Activated T-cell treated with anti-CD3 and anti-CD28 coated beads, Interleukin-2, amount 50 U/mL, for 48 hours (primary cell): Measurements from ENCODE around the gene PHF20.
A peak's percentile ranks its signal among the peaks of the same experiment; 100 is the strongest.
"Not testable (repeated sequence)": the region's sequence is repeated elsewhere in the genome, so short reads cannot be mapped to it uniquely, and the experiment has no call there.

ENCODE experiments used
- DNase-seq, 2 experiments: peaks; one replicate each; pipeline ENCODE4 v3.0.0-alpha.2; 2020

Gene PHF20

DNA sequence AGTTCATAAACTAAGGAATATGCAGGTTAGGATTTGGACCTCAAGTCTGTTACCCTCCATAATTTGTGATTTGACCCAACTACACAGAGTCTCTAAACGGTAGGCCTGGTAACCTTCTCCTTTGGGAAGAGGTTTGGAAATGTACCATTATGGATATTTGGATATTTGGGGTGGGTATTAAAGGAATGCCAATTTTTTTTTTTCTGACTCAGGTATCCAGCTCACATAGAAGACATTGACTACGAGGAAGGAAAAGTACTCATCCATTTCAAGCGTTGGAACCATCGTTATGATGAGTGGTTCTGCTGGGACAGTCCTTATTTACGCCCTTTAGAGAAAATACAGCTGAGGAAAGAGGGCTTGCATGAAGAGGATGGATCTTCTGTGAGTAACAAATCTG is 70.5 kb downstream of the PHF20 start:
- DNase-seq: no peak

DNA sequence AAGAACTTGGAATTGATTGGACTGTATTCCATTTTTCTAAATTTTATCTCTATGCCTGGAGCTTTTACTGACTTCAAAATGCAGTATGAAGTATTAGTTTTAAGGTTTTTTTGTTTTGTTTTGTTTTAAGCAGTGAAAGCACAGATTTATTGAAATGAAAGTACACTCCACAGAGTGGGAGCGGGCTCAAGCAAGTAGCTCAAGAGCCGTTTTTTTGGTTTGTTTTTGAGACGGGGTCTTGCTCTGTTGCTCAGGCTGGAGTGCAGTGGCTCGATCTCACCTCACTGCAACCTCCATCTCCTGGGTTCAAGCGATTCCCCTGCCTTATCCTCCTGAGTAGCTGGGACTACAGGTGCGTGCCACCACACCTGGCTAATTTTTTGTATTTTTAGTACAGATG is 72.1 kb downstream of the PHF20 start:
- DNase-seq: not testable (repeated sequence)

DNA sequence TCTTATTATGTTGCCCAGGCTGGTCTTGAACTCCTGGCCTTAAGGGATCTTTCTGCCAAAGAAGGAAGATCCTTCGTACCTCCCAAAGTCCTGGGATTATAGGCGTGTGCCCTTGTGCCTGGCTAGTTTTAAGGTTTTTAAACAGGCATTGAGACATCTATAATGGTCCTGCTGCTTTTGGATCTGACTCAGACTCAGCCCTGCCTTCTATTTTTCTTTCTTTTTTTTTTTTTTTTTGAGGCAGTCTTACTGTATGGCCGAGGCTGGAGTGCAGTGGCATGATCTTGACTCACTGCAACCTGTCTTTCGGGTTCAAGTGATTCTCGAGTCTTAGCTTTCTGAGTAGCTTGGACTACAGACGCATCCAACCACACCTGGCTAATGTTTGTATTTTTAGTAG is 73.7 kb downstream of the PHF20 start:
- DNase-seq: no peak

DNA sequence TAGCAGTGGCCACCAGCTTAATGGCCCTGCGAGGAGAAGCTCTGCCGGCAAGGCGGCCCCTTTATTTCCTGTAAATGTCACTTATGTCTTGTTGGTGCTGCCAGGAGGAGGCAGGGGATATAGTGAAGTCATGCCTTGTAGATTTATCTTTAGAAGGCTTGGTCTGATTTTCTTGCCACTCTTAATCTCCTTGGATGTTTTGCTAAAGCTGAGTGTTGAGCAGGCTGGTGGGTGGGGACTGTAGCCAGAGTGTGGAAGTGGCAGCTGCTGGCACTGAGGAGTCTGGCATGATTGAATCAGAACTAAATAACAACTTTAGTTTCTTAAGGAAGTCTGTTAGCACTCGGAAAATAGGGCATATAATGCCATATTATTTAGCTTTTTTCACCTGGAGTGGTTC is 77.9 kb downstream of the PHF20 start:
- no peak for DNase-seq

DNA sequence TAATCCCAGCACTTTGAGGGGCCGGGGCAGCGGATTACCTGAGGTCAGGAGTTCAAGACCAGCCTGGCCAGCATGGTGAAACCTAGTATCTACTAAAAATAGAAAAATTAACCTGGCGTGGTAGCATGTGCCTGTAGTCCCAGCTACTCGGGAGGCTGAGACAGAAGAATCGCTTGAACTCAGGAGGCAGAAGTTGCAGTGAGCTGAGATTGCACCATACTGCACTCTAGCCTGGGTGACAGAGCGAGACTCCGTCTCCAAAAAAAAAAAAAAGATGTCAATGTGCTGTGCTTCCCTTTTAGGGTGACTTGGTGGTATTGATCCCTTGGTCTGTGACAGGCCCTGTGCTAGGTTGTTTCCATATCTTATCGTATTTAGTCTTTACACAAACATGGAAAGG is 79.8 kb downstream of the PHF20 start:
- not testable (repeated sequence) for DNase-seq

DNA sequence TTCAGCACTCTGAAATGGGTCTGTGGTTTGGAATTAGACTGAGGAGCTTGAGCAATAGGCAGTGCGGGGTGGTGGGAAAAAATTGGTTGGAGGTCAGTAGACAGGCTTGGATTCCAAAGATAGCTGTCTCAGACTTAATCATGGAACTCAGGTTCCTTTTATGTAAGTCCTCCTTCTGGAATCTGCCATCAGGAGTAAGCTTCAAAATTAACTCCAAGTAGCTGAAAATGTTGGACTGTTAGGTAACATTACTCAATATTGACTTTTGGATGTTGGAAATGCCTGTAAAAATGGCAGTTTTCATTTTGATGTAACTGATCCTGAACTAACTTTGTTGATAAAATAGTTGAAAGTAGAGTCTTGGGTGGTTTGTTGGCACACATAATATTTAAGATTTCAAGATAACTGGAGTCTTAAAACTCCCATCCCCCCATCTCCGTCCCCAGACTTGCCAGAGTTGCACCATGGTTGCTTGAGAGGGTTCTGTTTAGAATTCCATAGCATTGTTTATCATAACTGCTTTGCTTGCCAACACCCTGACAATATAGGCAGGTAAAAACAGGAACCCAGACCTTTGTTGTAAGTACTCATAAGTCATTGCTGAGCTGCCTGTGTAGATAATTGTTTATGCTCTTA is 83.0 kb downstream of the PHF20 start:
- DNase-seq: no peak

DNA sequence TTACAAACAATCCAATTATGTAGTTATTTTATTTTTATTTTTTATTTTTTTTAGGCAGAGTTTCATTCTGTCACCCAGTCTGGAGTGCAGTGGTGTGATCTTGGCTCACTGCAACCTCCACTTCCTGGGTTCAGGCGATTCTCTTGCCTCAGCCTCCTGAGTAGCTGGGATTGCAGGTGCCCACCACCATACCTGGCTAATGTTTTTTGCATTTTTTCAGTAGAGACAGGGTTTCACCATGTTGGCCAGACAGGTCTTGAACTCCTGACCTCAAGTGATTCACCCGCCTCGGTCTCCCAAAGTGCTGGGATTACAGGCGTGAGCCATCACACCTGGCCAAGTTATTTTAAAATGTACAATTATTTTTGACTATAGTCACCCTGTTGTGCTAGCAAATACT is 83.8 kb downstream of the PHF20 start:
- DNase-seq: not testable (repeated sequence)

DNA sequence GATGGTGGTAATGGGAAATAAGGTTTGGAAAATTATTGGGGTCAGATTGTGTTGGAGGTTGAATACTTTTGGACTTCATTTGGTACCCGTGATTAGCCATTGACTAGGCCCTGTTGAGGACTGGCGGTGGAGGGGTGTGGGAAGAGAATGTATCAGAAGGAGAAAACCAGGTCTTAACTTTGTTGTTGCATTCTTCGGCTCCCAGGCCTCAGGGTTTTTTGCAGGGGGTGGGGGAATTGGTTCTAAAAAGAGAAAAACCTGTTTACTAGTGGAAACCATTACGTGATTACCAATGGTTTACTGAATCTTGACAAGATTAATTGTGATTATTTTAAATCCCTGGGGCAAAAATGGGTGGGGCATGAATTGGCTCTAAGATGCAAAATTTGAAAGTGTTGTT is 85.1 kb downstream of the PHF20 start:
- DNase-seq: no peak

DNA sequence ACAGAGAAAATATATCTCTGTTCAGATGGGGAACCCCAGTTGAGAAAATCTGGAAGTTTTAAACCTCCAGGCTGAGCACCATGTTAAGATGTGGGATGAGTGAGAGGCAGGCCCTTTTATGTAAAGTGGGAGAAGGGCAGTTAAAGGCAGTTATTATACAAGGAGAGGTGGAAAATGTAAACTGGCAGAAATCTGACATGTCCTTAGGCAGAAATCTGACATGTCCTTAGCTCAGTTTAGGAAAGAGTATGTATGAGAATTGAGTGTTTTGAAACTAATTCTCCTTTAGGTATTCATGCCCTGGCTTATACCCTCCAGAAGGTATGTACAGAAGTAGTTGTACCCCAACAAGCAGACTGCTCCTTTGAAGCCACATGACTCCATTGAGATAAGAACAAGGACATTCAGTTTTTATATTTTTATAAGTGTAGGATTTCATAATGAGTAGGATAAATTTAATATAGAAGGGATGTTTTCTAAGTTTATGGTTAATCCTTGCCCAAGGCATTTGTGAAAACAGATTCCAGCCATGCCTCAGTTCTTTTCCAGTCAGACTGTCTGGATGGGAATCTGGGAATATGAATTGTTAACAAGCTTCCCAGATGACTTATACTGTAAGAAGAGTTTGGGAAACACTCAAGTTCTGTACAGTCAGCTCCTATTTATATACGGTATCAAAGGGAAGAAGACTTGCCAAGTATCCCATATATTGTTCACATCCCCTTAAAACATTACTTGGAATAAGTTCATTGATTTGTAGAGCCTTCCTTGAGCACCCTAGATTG is 94.8 kb downstream of the PHF20 start:
- no peak for DNase-seq

DNA sequence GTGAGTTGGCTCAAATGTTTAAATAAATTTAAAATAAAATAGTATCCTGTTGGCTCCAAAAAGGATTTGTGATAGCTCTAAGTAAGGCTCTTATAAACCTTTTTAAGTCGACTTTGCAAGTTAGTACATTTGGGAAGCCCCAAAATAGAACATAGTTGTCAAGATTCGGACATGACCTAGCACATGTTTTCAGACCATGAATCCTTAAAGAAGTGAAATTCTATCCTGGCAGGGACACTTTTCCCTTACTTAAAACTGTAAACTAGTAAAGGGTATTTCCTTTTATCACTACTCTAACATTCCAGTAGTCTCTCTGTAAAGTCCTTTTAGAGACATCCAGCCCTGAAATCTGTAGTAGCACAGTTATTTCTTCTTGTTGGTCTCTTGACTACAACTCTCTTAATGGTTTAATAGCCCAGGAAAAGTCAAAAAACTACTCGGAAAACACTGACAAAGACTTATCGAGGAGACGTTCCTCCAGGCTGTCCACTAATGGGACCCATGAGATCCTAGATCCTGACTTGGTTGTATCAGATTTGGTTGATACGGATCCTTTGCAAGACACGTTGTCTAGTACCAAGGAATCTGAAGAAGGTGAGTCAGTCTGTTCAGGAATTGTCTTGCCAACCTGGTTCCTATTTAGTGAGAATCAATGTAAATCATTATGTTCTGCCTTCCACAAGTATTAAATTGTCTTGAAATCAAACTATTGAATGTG is 98.9 kb downstream of the PHF20 start:
- DNase-seq: no peak

DNA sequence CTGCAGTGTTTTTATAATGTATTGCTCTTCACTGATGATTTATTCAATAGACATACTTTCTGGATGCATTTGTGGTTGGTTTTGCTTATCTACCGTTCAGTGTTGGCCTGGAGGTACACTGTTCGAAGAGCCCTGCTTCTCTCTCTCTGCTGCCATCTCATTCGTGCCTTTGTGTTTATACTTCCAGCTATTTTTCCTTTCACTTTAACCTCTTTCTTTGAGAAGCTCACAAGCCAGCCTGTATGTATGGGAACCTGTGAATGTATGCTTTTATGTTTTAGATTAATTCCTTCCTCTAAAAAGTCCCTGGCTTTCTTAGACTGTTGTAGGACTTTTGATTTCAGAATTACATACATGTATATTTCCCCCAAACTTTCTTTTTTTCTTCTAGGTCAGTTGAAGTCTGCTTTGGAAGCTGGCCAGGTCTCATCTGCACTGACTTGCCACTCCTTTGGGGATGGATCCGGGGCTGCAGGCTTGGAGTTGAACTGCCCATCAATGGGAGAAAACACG is 99.5 kb downstream of the PHF20 start:
- no peak for DNase-seq

DNA sequence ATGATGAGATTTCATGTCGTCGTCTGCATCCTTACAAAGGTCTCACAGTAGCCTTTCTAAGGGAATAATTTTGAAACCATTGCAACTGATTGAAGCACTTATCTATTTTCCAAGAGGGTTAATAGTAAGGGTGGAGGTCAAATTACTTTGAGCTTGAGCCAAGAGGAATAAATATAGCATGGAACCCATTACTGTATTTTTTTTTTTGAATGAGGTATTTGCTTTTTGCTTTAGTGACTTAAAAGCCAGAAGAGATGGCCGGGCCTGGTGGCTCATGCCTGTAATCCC is 104.2 kb downstream of the PHF20 start:
- DNase-seq: no peak

DNA sequence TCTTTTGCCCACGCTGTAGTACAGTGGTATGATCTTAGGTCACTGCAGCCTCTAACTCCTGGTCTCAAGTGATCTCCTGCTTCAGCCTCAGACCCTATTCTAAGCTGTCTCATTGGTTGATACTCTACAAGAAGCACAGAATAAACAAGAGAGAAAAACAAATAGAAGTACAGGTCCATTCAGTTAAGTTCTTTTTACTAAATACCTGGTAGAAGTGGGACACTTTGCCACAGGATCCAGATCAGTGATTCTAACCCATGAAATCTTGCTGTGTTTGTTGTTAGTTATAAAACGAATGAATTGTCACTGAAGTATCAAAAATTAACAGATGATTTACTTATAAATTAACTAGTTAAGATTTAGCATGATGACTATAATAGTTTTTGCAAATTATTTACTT is 105.8 kb downstream of the PHF20 start:
- DNase-seq: no peak

DNA sequence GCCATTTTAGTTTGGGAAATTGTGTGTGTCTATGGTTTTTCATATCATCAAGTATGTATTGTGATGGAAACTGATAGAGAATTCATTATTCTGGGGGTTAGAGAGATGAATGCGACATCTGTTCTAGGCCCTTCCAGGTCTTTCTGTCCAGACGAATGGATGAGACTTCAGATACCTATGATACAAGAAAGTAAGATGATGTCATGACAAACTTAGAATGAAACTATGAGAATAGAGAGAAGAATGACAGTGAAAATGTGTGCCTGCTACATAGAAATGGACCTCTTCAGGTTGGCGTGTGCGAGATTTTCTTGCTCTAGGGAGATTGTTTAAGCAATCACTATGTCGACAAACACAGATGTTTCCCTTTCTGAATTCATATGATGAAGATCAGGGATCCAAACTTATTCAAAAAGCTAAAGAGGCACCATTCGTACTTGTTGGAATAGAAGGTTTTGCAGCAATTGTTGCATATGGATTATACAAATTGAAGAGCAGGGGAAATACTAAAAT is 106.4 kb downstream of the PHF20 start:
- no peak for DNase-seq

DNA sequence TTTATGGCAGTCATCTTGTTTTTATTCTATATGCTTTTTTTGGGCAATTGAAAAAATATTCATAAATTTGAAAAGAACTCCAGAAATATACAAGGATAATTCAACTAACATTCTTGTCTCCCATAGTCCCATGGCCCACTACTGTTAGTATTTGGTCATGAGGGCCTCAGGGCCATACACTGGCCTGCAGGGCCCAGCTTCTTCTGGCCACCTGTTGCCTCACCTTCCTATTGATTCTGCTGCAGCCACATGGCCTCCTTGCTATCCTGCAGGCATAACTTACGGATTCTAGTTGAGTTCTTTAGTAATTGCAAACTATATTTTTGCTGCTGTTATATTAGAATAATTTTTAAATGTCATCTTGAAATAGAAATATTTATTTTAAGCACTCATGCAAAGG is 109.9 kb downstream of the PHF20 start:
- DNase-seq: no peak

DNA sequence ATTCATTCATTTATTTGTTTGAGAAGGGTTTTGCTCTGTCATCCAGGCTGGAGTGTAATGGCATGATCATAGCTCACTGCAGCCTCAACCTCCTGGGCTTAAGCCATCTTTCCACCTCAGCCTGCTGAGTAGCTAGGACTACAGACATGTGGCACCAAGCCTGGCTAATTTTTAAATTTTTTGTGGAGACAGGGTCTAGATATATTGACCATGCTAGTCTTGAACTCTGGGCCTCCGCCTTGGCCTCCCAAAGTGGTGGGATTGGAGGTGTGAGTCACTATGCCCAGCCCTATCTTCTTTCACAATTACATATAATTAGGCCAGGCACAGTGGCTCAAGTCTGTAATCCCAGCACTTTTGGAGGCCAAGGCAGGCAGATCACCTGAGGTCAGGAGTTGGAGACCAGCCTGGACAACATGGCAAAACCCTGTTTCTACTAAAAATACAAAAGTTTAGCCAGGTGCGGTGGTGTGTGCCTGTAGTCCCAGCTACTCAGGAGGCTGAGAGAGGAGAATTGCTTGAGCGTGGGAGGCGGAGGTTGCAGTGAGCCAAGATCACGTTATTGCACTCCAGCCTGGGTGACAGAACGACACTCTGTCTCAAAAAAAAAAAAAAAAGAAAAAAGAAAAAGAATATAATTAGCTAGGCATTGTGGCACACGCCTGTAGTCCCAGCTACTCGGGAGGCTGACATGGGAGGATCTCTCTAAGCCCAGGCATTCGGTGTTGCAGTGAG is 110.8 kb downstream of the PHF20 start:
- not testable (repeated sequence) for DNase-seq

DNA sequence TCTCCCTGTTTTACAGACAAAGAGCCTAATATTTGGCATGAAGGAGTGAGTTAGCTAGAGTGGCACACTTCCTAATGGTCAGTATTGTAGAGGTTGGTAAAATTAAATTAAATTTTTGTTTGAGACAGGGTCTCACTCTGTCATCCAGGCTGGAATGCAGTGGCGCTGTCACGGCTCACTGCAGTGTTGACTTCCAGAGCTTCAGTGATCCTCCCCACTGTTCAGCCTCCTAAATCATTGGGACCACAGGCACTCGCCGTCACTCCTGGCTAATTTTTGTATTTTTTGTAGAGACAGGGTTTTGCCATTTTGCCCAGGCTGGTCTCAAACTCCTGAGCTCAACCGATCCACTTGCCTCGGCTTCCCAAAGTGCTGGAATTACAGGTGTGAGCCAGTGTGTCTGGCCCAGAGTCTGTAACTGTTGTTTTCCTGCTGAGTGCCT is 111.5 kb downstream of the PHF20 start:
- DNase-seq: no peak

DNA sequence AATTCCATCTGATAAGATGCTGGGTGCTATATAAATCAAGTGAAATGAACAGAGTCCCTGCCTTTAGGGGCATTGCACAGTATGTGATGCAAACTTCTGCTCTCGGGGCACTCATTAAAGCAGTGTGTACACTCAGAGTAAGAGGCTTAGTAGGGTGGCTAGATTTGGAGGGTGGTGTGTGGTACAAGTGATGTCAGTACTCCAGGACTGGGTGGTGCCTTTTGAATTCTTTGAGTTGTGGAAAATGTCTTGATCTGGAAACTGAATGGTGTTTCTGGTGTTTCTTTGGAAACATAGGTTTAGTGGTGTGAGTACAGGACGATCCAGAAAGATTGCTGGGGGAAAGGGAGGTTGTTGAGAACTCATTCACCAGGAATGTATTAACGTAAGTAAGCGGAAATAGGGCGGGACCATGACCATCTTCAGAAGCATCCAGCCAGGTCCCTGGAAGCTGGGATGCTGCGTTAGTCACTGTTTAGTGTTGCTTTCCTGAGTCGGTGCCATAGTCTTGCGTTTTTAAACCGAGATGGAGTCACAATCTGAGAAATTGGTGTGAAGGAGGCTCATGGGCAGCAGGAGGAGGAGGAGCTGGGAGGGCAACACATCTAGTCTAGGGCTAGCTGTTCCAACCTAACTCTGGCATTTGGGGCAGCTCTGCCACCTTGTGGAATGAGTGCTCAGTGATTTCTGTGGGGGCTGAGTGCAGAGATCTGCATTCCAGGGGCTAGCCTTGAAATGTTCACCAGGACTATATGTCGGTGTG is 112.1 kb downstream of the PHF20 start:
- peak; percentile 52 to 65 for DNase-seq

DNA sequence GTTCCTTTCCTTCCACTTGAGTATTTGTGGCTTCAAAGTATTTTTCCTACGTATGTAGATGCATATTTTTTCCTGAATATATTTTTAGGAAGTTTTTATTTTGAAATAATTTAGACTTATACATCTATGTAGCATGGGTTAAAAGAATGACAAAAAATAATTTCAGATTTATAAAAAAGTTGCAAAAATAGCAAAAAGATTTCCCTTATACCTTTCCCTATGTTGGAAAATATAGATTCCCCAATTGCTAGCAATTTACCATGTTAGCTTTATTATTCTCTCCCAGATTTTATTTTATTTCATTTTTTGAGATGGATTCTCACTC is 112.7 kb downstream of the PHF20 start:
- DNase-seq: no peak

DNA sequence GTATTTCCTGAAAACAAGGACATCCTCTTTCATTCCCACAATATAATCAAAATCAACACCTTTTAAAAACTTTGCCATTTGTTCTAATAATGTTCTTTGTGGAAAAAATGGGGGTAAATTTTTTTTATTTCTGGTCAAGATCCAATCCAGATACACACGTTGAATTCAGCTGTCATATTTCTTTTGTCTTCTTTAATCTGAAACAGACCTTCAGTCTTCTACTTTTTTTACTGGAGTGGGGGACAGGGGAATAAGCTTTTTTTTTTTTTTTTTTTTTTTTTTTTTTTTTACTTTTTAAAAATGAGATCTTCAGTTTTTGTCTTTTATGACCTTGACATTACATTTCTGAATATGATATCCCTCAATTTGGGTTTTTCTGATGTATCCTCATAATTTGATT is 113.4 kb downstream of the PHF20 start:
- DNase-seq: no peak

DNA sequence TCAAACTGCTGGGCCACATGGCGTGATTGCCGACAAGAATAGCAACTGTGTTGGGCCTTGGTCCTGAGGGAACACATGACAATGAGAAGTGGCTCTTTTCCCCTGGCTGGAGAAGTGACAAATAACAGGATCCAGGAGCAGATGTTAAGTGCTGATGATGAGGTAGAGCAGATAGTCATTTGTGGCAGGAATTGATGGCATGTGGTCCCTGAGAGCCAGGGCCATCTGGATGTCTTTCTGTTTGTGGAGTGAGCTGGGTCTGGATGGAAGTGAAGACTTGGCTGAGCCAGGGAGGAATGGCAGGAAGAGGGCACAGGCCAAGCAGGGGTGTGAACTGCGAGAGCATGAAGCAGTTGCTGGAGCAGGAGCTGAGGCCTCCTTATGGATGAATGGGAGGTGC is 114.7 kb downstream of the PHF20 start:
- no peak for DNase-seq

DNA sequence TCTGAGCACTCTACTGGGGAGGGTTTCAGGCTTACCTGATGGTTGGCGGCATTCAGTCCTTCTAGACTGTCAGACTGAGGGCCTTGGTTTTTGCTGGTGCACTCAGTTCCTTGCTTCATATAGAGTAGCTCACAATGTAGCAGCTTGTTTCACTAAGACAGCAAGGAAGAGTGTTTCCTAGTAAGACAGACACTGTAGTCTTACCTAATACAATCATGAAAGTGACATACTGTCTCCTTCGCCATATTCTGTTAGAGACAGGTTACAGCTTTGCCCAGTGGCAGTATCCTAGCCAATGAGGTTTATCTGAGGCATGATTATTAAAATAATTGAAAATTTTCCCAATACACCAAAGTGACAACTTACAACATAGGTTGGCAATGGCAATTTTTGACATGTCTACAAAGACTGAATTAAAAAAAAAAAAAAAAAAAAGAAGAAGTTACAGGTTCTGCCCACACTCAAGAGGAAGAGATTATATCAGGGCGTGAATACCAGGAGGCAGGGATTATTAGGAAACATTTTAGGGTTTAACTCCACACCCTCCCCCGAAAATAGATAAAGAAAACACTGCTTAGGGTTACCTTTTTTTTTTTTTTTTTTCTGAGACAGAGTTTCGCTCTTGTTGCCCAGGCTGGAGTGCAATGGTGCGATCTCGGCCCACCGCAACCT is 115.7 kb downstream of the PHF20 start:
- no peak for DNase-seq
